Activated gamma-delta T cell (primary cell): ENCODE results near the gene CDK11B.

ENCODE experiments used
- DNase-seq: peaks from one replicate; lab custom pipeline; 2025; lab: John Stamatoyannopoulos, UW

CDK11B gene

GRCh38 chr1:1615256-1616044 is 43.4 kb downstream of the CDK11B start, which contains the start of gene MIB2:
MIB2 (plus strand) TSS chr1:1615500; CDS start chr1:1623453, 7,953 bp downstream.
- peak; percentile 98 for DNase-seq

- no peak for DNase-seq
Observed at GRCh38 chr1:1614954-1615255, 43.9 kb downstream of the CDK11B start.

GRCh38 chr1:1614204-1614953 is 44.4 kb downstream of the CDK11B start:
- DNase-seq: no peak

GRCh38 chr1:1613509-1614082 is 45.2 kb downstream of the CDK11B start:
- DNase-seq: no peak

- DNase-seq: no peak
Observed at GRCh38 chr1:1612104-1612400, 46.8 kb downstream of the CDK11B start.

GRCh38 chr1:1610796-1611195 is 48.0 kb downstream of the CDK11B start:
- no peak for DNase-seq

- DNase-seq: no peak
Observed at GRCh38 chr1:1609822-1610485, 48.9 kb downstream of the CDK11B start.

GRCh38 chr1:1606232-1606631 is 52.6 kb downstream of the CDK11B start:
- no peak for DNase-seq

- DNase-seq: no peak
Observed at GRCh38 chr1:1605724-1606123, 53.1 kb downstream of the CDK11B start.

- no peak for DNase-seq
Observed at GRCh38 chr1:1605034-1605591, 53.7 kb downstream of the CDK11B start.

- DNase-seq: no peak
Observed at GRCh38 chr1:1604374-1605033, 54.3 kb downstream of the CDK11B start.

GRCh38 chr1:1603671-1604373 is 55.0 kb downstream of the CDK11B start:
- DNase-seq: no peak

- DNase-seq: no peak
Observed at GRCh38 chr1:1602968-1603506, 55.8 kb downstream of the CDK11B start.

GRCh38 chr1:1602304-1602967 is 56.4 kb downstream of the CDK11B start:
- no peak for DNase-seq

GRCh38 chr1:1601564-1602303 is 57.1 kb downstream of the CDK11B start:
- no peak for DNase-seq

- DNase-seq: no peak
Observed at GRCh38 chr1:1600861-1601563, 57.8 kb downstream of the CDK11B start.

- DNase-seq: no peak
Observed at GRCh38 chr1:1599935-1600860, 58.6 kb downstream of the CDK11B start, which contains the start of gene FNDC10. FNDC10 (minus strand) TSS chr1:1600135; CDS start chr1:1600015, 120 bp downstream.
